Breast epithelium (tissue), 4 donors: Measurements from ENCODE around the gene PSMB11. TPM values are rescaled to one million over a fixed set of nuclear protein-coding genes. Genes with fewer than 3 reads are reported as not detected.

Source experiments
- DNase-seq, 2 donors: peaks; one replicate each; pipeline ENCODE4 v3.0.0-alpha.2; 2019; ENCODE audit warnings: low spot score in 2 of 2
- H3K27ac ChIP-seq, 2 donors: fragments of 200-600 bp; sonication (generic) in 1 of 2; one replicate each; pipeline ENCODE4 v1.5.1; 2016 to 2019; ENCODE audit warnings: mild to moderate bottlenecking in 1 of 2
- H3K27me3 ChIP-seq, 2 donors: fragments of 200-600 bp; sonication (generic) in 1 of 2; one replicate each; pipeline versions ENCODE4 v1.5.1 to v1.6.0; 2017 to 2019; ENCODE audit warnings: control low read depth in 1 of 2, mild to moderate bottlenecking in 1 of 2
- H3K36me3 ChIP-seq: fragments of 200-600 bp; one replicate; pipeline ENCODE4 v1.5.1; 2019
- H3K4me1 ChIP-seq, 2 donors: fragments of 200-600 bp; sonication (generic); one replicate each; pipeline ENCODE4 v1.5.1; 2016 to 2019; ENCODE audit warnings: control low read depth in 1 of 2
- H3K4me3 ChIP-seq, 3 donors: fragments of 200-600 bp; sonication (generic); 1 replicate in 2 of 3; 2 replicates in 1 of 3; pipeline ENCODE4 v1.5.1; 2016 to 2019; ENCODE audit warnings: mild to moderate bottlenecking in 3 of 3, moderate library complexity in 2 of 3
- H3K9me3 ChIP-seq, 2 donors: fragments of 200-600 bp; sonication (generic) in 1 of 2; one replicate each; pipeline ENCODE4 v1.5.1; 2016 to 2019; ENCODE audit warnings: control low read depth in 1 of 2
- CTCF ChIP-seq, 3 donors: fragments of 450-650 bp; IDR thresholded peaks; one replicate each; pipeline ENCODE4 v1.5.1; 2016 to 2017; ENCODE audit warnings: antibody characterized with exemption in 3 of 3, mild to moderate bottlenecking in 3 of 3, moderate library complexity in 3 of 3
- POLR2A ChIP-seq: fragments of 450-650 bp; IDR thresholded peaks from one replicate; pipeline ENCODE4 v1.6.1; 2016; ENCODE audit warnings: antibody characterized with exemption, mild to moderate bottlenecking, moderate library complexity
- POLR2AphosphoS5 ChIP-seq, 3 donors: sonication (generic); formaldehyde crosslinking; IDR thresholded peaks; one replicate each; pipeline ENCODE4 v1.6.1; 2017; ENCODE audit warnings: antibody characterized with exemption in 3 of 3
- intact Hi-C: fragments of 100-400 bp; cut with DNase I; formaldehyde crosslinking; loops from one replicate; pipeline ENCODE4 v1.15.1; 2023; ENCODE audit warnings: low total_unique reads
- total RNA-seq, 3 donors: library from RNA; depleted of rRNA; stranded (reverse); fragments of >200 nt; gene quantifications; one replicate each; pipeline ENCODE4 v1.1.0, GENCODE V29; 2016

Gene PSMB11
- total RNA-seq, 3 donors from 2014 or later = not detected

GRCh38 chr14:22996768-22997654, 45.0 kb upstream of the PSMB11 start:
- Histone ChIP-seq H3K4me3 (no peak overlapping the region), H3K36me3 (no peaks in the 10 kb centered on the region), H3K27me3 (no peaks in the 10 kb centered on the region), H3K4me1 (no peaks in the 10 kb centered on the region), H3K27ac (no peak overlapping the region), H3K9me3 (no peaks in the 10 kb centered on the region)
- DNase-seq = no peak
- TF ChIP-seq POLR2AphosphoS5 (IDR thresholded peaks at IDR 0.05) = no peak
- no peak for TF ChIP-seq CTCF (IDR thresholded peaks at IDR 0.05)
- no peak for TF ChIP-seq POLR2A
- intact Hi-C loops = no loop called here

GRCh38 chr14:22997676-22998323, 44.2 kb upstream of the PSMB11 start:
- no peak overlapping the region for H3K4me3 ChIP-seq
- no peak overlapping the region for H3K27ac ChIP-seq
- H3K27me3 ChIP-seq = no peaks in the 10 kb centered on the region
- H3K9me3 ChIP-seq = no peaks in the 10 kb centered on the region
- no peak for DNase-seq
- H3K36me3 ChIP-seq = no peaks in the 10 kb centered on the region
- no peaks in the 10 kb centered on the region for H3K4me1 ChIP-seq
- TF ChIP-seq POLR2A (no peak), POLR2AphosphoS5 (IDR thresholded peaks at IDR 0.05) (no peak), CTCF (IDR thresholded peaks at IDR 0.05) (no peak)
- intact Hi-C loops = no loop called here

GRCh38 chr14:22998329-22999012, 43.5 kb upstream of the PSMB11 start:
- DNase-seq = no peak
- Histone ChIP-seq H3K27ac (no peak overlapping the region), H3K36me3 (no peaks in the 10 kb centered on the region), H3K4me3 (no peak overlapping the region), H3K9me3 (no peaks in the 10 kb centered on the region), H3K4me1 (no peaks in the 10 kb centered on the region), H3K27me3 (no peaks in the 10 kb centered on the region)
- intact Hi-C loops = no loop called here
- no peak for TF ChIP-seq POLR2AphosphoS5 (IDR thresholded peaks at IDR 0.05)
- TF ChIP-seq POLR2A = no peak
- no peak for TF ChIP-seq CTCF (IDR thresholded peaks at IDR 0.05)

- no peaks in the 10 kb centered on the region for H3K27me3 ChIP-seq
- TF ChIP-seq CTCF (IDR thresholded peaks at IDR 0.05) (no peak), POLR2A (no peak), POLR2AphosphoS5 (IDR thresholded peaks at IDR 0.05) (no peak)
- H3K9me3 ChIP-seq = no peaks in the 10 kb centered on the region
- no peak overlapping the region for H3K27ac ChIP-seq
- H3K4me1 ChIP-seq = no peaks in the 10 kb centered on the region
- intact Hi-C loops = loop anchor here (1.0 kb wide), 1 partner anchor 13 kb away; no protein-coding TSS in a partner anchor
- H3K4me3 ChIP-seq = no peak overlapping the region
- no peaks in the 10 kb centered on the region for H3K36me3 ChIP-seq
- DNase-seq = no peak
Measured at GRCh38 chr14:23000860-23001259, 41.2 kb upstream of the PSMB11 start.
